Measurements from ENCODE around the gene CCL22.
"Not testable (repeated sequence)": the region's sequence is repeated elsewhere in the genome, so short reads cannot be mapped to it uniquely, and the experiment has no call there.

DNA sequence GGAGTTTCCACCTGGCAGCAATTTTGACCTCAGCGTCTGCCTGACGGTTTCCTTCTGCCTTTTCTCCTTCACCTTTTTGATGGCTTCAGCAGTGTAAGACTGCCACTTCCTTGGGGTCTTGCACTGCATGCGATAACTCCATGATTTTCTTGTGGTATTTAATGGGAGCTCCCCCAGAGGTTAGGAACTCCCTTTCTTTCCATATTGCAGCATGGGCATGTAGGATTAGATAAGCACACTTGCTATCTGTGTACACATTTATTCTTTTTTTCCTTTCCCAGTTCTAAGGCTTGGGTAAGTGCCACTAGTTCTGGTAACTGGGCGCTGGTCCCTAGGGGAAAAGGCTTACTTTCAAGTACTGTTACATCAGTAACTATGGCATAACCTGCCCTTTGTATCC is 38.9 kb downstream of the CCL22 start:
- TF ChIP-seq, protein P1, sequence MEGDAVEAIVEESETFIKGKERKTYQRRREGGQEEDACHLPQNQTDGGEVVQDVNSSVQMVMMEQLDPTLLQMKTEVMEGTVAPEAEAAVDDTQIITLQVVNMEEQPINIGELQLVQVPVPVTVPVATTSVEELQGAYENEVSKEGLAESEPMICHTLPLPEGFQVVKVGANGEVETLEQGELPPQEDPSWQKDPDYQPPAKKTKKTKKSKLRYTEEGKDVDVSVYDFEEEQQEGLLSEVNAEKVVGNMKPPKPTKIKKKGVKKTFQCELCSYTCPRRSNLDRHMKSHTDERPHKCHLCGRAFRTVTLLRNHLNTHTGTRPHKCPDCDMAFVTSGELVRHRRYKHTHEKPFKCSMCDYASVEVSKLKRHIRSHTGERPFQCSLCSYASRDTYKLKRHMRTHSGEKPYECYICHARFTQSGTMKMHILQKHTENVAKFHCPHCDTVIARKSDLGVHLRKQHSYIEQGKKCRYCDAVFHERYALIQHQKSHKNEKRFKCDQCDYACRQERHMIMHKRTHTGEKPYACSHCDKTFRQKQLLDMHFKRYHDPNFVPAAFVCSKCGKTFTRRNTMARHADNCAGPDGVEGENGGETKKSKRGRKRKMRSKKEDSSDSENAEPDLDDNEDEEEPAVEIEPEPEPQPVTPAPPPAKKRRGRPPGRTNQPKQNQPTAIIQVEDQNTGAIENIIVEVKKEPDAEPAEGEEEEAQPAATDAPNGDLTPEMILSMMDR (conservative IDR thresholded peaks at IDR 0.05; ENCODE audit: low read depth, low read length): not testable (repeated sequence)
- TF ChIP-seq, protein P2, sequence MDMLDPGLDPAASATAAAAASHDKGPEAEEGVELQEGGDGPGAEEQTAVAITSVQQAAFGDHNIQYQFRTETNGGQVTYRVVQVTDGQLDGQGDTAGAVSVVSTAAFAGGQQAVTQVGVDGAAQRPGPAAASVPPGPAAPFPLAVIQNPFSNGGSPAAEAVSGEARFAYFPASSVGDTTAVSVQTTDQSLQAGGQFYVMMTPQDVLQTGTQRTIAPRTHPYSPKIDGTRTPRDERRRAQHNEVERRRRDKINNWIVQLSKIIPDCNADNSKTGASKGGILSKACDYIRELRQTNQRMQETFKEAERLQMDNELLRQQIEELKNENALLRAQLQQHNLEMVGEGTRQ (IDR thresholded peaks at IDR 0.05; ENCODE audit: low read depth, low read length): not testable (repeated sequence)
- not testable (repeated sequence) for TF ChIP-seq CEBPB (IDR thresholded peaks at IDR 0.05; ENCODE audit: low read depth, low read length); POLR2A (IDR thresholded peaks at IDR 0.05; ENCODE audit: low read depth, low read length); MAZ (IDR thresholded peaks at IDR 0.05; ENCODE audit: borderline replicate concordance, low read depth, low read length)

Data from IMR-90 (cell line).